Activated T-helper 1 cell treated with anti-CD3 and anti-CD28 coated beads, Interleukin-12 subunit alpha, Interleukin-12 subunit beta, Interleukin-2, Interleukin-4 antibody, amounts not matched to agents 30 ng/mL and 10 ng/mL and 1 ng/mL, durations not matched to agents 14 hours and 24 hours and 36 hours (primary cell): ENCODE data around the gene BBOX1. TPM values are rescaled to one million over a fixed set of nuclear protein-coding genes. Genes with fewer than 3 reads are reported as not detected.

Experiments used
- DNase-seq: peaks from one replicate; pipeline ENCODE4 v3.0.0; 2021; ENCODE audit warnings: low spot score
- H3K27ac Mint-ChIP-seq: one replicate; pipeline ENCODE4 v1.8.0; 2021; ENCODE audit warnings: mild to moderate bottlenecking, mixed read lengths
- H3K27me3 Mint-ChIP-seq: one replicate; pipeline ENCODE4 v1.8.0; 2022; ENCODE audit warnings: mild to moderate bottlenecking, moderate library complexity, mixed read lengths; ENCODE audit not compliant: insufficient read depth
- H3K36me3 Mint-ChIP-seq: one replicate; pipeline ENCODE4 v1.8.0; 2021; ENCODE audit warnings: low read depth, mixed read lengths
- H3K4me1 Mint-ChIP-seq: one replicate; pipeline ENCODE4 v1.8.0; 2021; ENCODE audit warnings: low read depth, mixed read lengths
- H3K4me3 Mint-ChIP-seq: one replicate; pipeline ENCODE4 v1.8.0; 2021; ENCODE audit warnings: mild to moderate bottlenecking, moderate library complexity, mixed read lengths
- H3K9me3 Mint-ChIP-seq: one replicate; pipeline ENCODE4 v1.8.0; 2021; ENCODE audit warnings: mixed read lengths
- intact Hi-C: fragments of 100-400 bp; cut with micrococcal nuclease; formaldehyde crosslinking; loops from one replicate; pipeline ENCODE4 v1.15.1; 2024
- total RNA-seq: library from RNA; stranded (reverse); gene quantifications from 2 replicates; pipeline ENCODE4 v1.2.3, GENCODE V29; 2022

BBOX1 gene
- total RNA-seq, 1 donor from 2014 or later, result not detected

- intact Hi-C loops, result no loop called here
These were observed 28.9 kb upstream of the BBOX1 start for GRCh38 chr11:27011560-27012233.

GRCh38 chr11:27012234-27012921 is 28.2 kb upstream of the BBOX1 start:
- Mint-ChIP-seq H3K36me3 (no peaks in the 10 kb centered on the region), H3K27ac (no peak overlapping the region), H3K27me3 (no peaks in the 10 kb centered on the region), H3K4me1 (no peaks in the 10 kb centered on the region), H3K4me3 (no peak overlapping the region), H3K9me3 (no peaks in the 10 kb centered on the region)
- intact Hi-C loops, result no loop called here
- DNase-seq, result no peak

More at GRCh38 chr11:27011560-27012233, 28.9 kb upstream of the BBOX1 start:
- Mint-ChIP-seq H3K27me3 (no peaks in the 10 kb centered on the region), H3K36me3 (no peaks in the 10 kb centered on the region), H3K27ac (no peak overlapping the region), H3K4me1 (no peaks in the 10 kb centered on the region), H3K9me3 (no peaks in the 10 kb centered on the region), H3K4me3 (no peak overlapping the region)
- no peak for DNase-seq

- H3K27ac Mint-ChIP-seq, result no peak overlapping the region
- intact Hi-C loops, result no loop called here
- no peak overlapping the region for H3K4me3 Mint-ChIP-seq
- H3K9me3 Mint-ChIP-seq, result no peaks in the 10 kb centered on the region
- no peaks in the 10 kb centered on the region for H3K27me3 Mint-ChIP-seq
- no peak for DNase-seq
- H3K36me3 Mint-ChIP-seq, result no peaks in the 10 kb centered on the region
- H3K4me1 Mint-ChIP-seq, result no peaks in the 10 kb centered on the region
These were observed 26.7 kb upstream of the BBOX1 start for GRCh38 chr11:27013781-27014361.

- DNase-seq, result no peak
- H3K4me1 Mint-ChIP-seq, result no peaks in the 10 kb centered on the region
- H3K27me3 Mint-ChIP-seq, result no peaks in the 10 kb centered on the region
- no peaks in the 10 kb centered on the region for H3K36me3 Mint-ChIP-seq
- H3K9me3 Mint-ChIP-seq, result no peaks in the 10 kb centered on the region
- no peak overlapping the region for H3K4me3 Mint-ChIP-seq
- H3K27ac Mint-ChIP-seq, result no peak overlapping the region
- intact Hi-C loops, result no loop called here
These were observed 21.6 kb upstream of the BBOX1 start for GRCh38 chr11:27018902-27019529.

GRCh38 chr11:27020751-27021150 is 19.9 kb upstream of the BBOX1 start:
- Mint-ChIP-seq H3K4me1 (no peaks in the 10 kb centered on the region), H3K4me3 (no peak overlapping the region), H3K36me3 (no peaks in the 10 kb centered on the region), H3K9me3 (peaks cover 4% of the 10 kb centered on the region), H3K27ac (no peak overlapping the region), H3K27me3 (no peaks in the 10 kb centered on the region)
- DNase-seq, result no peak
- intact Hi-C loops, result no loop called here

- Mint-ChIP-seq H3K4me3 (no peak overlapping the region), H3K27ac (no peak overlapping the region), H3K27me3 (no peaks in the 10 kb centered on the region), H3K36me3 (no peaks in the 10 kb centered on the region), H3K9me3 (peaks cover 4% of the 10 kb centered on the region), H3K4me1 (no peaks in the 10 kb centered on the region)
- no peak for DNase-seq
- intact Hi-C loops, result no loop called here
These were observed 17.9 kb upstream of the BBOX1 start for GRCh38 chr11:27022659-27023251.

- H3K9me3 Mint-ChIP-seq, result peaks cover 4% of the 10 kb centered on the region
- H3K4me1 Mint-ChIP-seq, result no peaks in the 10 kb centered on the region
- H3K4me3 Mint-ChIP-seq, result no peak overlapping the region
- intact Hi-C loops, result no loop called here
- DNase-seq, result no peak
- H3K36me3 Mint-ChIP-seq, result no peaks in the 10 kb centered on the region
- H3K27me3 Mint-ChIP-seq, result no peaks in the 10 kb centered on the region
- H3K27ac Mint-ChIP-seq, result no peak overlapping the region
These were observed 15.8 kb upstream of the BBOX1 start for GRCh38 chr11:27024865-27025264.

GRCh38 chr11:27025312-27025955 is 15.2 kb upstream of the BBOX1 start:
- Mint-ChIP-seq H3K4me3 (no peak overlapping the region), H3K4me1 (no peaks in the 10 kb centered on the region)
- intact Hi-C loops, result no loop called here

GRCh38 chr11:27025957-27026733 is 14.5 kb upstream of the BBOX1 start:
- H3K36me3 Mint-ChIP-seq, result no peaks in the 10 kb centered on the region
- no peaks in the 10 kb centered on the region for H3K4me1 Mint-ChIP-seq
- intact Hi-C loops, result no loop called here
- H3K27me3 Mint-ChIP-seq, result no peaks in the 10 kb centered on the region
- no peak for DNase-seq
- no peak overlapping the region for H3K4me3 Mint-ChIP-seq
- H3K9me3 Mint-ChIP-seq, result peaks cover 4% of the 10 kb centered on the region
- no peak overlapping the region for H3K27ac Mint-ChIP-seq

More at GRCh38 chr11:27025312-27025955, 15.2 kb upstream of the BBOX1 start:
- Mint-ChIP-seq H3K27me3 (no peaks in the 10 kb centered on the region), H3K36me3 (no peaks in the 10 kb centered on the region), H3K9me3 (peaks cover 4% of the 10 kb centered on the region), H3K27ac (no peak overlapping the region)
- DNase-seq, result no peak

GRCh38 chr11:27028561-27028965 is 12.1 kb upstream of the BBOX1 start:
- Mint-ChIP-seq H3K4me3 (no peak overlapping the region), H3K27me3 (no peaks in the 10 kb centered on the region), H3K9me3 (peaks cover 14% of the 10 kb centered on the region), H3K4me1 (no peaks in the 10 kb centered on the region), H3K27ac (no peak overlapping the region), H3K36me3 (no peaks in the 10 kb centered on the region)
- DNase-seq, result no peak
- intact Hi-C loops, result no loop called here

GRCh38 chr11:27029966-27030365 is 10.6 kb upstream of the BBOX1 start:
- intact Hi-C loops, result no loop called here
- no peaks in the 10 kb centered on the region for H3K4me1 Mint-ChIP-seq
- no peak for DNase-seq
- no peaks in the 10 kb centered on the region for H3K27me3 Mint-ChIP-seq
- H3K27ac Mint-ChIP-seq, result no peak overlapping the region
- H3K4me3 Mint-ChIP-seq, result no peak overlapping the region
- H3K9me3 Mint-ChIP-seq, result peaks cover 22% of the 10 kb centered on the region
- H3K36me3 Mint-ChIP-seq, result no peaks in the 10 kb centered on the region

- intact Hi-C loops, result no loop called here
- H3K9me3 Mint-ChIP-seq, result peaks cover 30% of the 10 kb centered on the region
These were observed 8.9 kb upstream of the BBOX1 start for GRCh38 chr11:27031754-27032153.

More at GRCh38 chr11:27031754-27032153, 8.9 kb upstream of the BBOX1 start:
- DNase-seq, result no peak
- H3K4me3 Mint-ChIP-seq, result no peak overlapping the region
- no peaks in the 10 kb centered on the region for H3K4me1 Mint-ChIP-seq
- no peaks in the 10 kb centered on the region for H3K36me3 Mint-ChIP-seq
- no peaks in the 10 kb centered on the region for H3K27me3 Mint-ChIP-seq
- H3K27ac Mint-ChIP-seq, result no peak overlapping the region
